ENCODE measurements around the gene SLC25A38. TPM values are rescaled to one million over a fixed set of nuclear protein-coding genes. Genes with fewer than 3 reads are reported as not detected.
"Not testable (repeated sequence)": the region's sequence is repeated elsewhere in the genome, so short reads cannot be mapped to it uniquely, and the experiment has no call there.

Gene SLC25A38
- total and polyA plus RNA-seq, 3 donors from 2014 or later, result 41.8 to 52.9 (median 46.1) TPM

GRCh38 chr3:39346785-39347585 is 36.2 kb upstream of the SLC25A38 start:
- 20 to 27% methylated on average over 2 of the region's 2 CpGs for WGBS, 2 donors

GRCh38 chr3:39347586-39347876 is 35.6 kb upstream of the SLC25A38 start:
- WGBS, 2 donors, result 28 to 34% methylated on average over 3 of the region's 3 CpGs
- no peak for TF ChIP-seq POLR2A (IDR thresholded peaks at IDR 0.05)
- TF ChIP-seq CTCF (IDR thresholded peaks at IDR 0.05), result no peak
- Histone ChIP-seq H3K27me3 (no peaks in the 10 kb centered on the region), H3K4me1 (peaks cover 3% of the 10 kb centered on the region), H3K36me3 (ENCODE audit: low read depth, missing control alignments) (no peaks in the 10 kb centered on the region), H3K4me3 (no peak overlapping the region), H3K27ac (no peak overlapping the region), H3K9me3 (no peaks in the 10 kb centered on the region)
- intact Hi-C loops (cut with DNase I; ENCODE audit: low total_unique reads), result no loop called here
- DNase-seq, result no peak

More at GRCh38 chr3:39346785-39347585, 36.2 kb upstream of the SLC25A38 start:
- H3K27ac ChIP-seq, result no peak overlapping the region
- H3K36me3 ChIP-seq (ENCODE audit: low read depth, missing control alignments), result no peaks in the 10 kb centered on the region
- peaks cover 3% of the 10 kb centered on the region for H3K4me1 ChIP-seq
- no peaks in the 10 kb centered on the region for H3K27me3 ChIP-seq
- DNase-seq, result no peak
- TF ChIP-seq CTCF (IDR thresholded peaks at IDR 0.05) (no peak), POLR2A (IDR thresholded peaks at IDR 0.05) (no peak)
- H3K4me3 ChIP-seq, result no peak overlapping the region
- intact Hi-C loops (cut with DNase I; ENCODE audit: low total_unique reads), result no loop called here
- no peaks in the 10 kb centered on the region for H3K9me3 ChIP-seq

- Histone ChIP-seq H3K27ac (no peak overlapping the region), H3K36me3 (ENCODE audit: low read depth, missing control alignments) (no peaks in the 10 kb centered on the region), H3K4me1 (peaks cover 3% of the 10 kb centered on the region), H3K27me3 (no peaks in the 10 kb centered on the region), H3K9me3 (no peaks in the 10 kb centered on the region), H3K4me3 (no peak overlapping the region)
- WGBS, 2 donors, result 54 to 78% methylated on average over 3 of the region's 3 CpGs
- TF ChIP-seq POLR2A (IDR thresholded peaks at IDR 0.05), result no peak
- TF ChIP-seq CTCF (IDR thresholded peaks at IDR 0.05), result no peak
- DNase-seq, result no peak
- intact Hi-C loops (cut with DNase I; ENCODE audit: low total_unique reads), result no loop called here
These were observed 34.1 kb upstream of the SLC25A38 start for GRCh38 chr3:39349080-39349479.

GRCh38 chr3:39350714-39351113 is 32.5 kb upstream of the SLC25A38 start:
- no peak for TF ChIP-seq POLR2A (IDR thresholded peaks at IDR 0.05)
- no peak for TF ChIP-seq CTCF (IDR thresholded peaks at IDR 0.05)
- WGBS, 2 donors, result 66 to 78% methylated on average over 5 of the region's 5 CpGs
- intact Hi-C loops (cut with DNase I; ENCODE audit: low total_unique reads), result no loop called here

GRCh38 chr3:39351134-39351533 is 32.0 kb upstream of the SLC25A38 start:
- H3K9me3 ChIP-seq; intact Hi-C loops (cut with DNase I; ENCODE audit: low total_unique reads); H3K4me3 ChIP-seq; H3K27ac ChIP-seq; DNase-seq; H3K27me3 ChIP-seq; H3K4me1 ChIP-seq; H3K36me3 ChIP-seq (ENCODE audit: low read depth, missing control alignments): not testable (repeated sequence)
- WGBS, 2 donors, result 70 to 71% methylated on average over 2 of the region's 2 CpGs

More at GRCh38 chr3:39350714-39351113, 32.5 kb upstream of the SLC25A38 start:
- Histone ChIP-seq H3K9me3 (no peaks in the 10 kb centered on the region), H3K27me3 (no peaks in the 10 kb centered on the region), H3K4me1 (peaks cover 3% of the 10 kb centered on the region), H3K4me3 (no peak overlapping the region), H3K36me3 (ENCODE audit: low read depth, missing control alignments) (no peaks in the 10 kb centered on the region), H3K27ac (no peak overlapping the region)
- no peak for DNase-seq

- H3K36me3 ChIP-seq (ENCODE audit: low read depth, missing control alignments); H3K4me3 ChIP-seq; H3K9me3 ChIP-seq; H3K27ac ChIP-seq; intact Hi-C loops (cut with DNase I; ENCODE audit: low total_unique reads); DNase-seq; H3K4me1 ChIP-seq; H3K27me3 ChIP-seq: not testable (repeated sequence)
- WGBS, 2 donors, result 46 to 55% methylated on average over 3 of the region's 3 CpGs
These were observed 29.8 kb upstream of the SLC25A38 start for GRCh38 chr3:39353168-39353927.
